CD4-positive, CD25-positive, alpha-beta regulatory T cell (primary cell): ENCODE results near the gene TAC4. TPM values are rescaled to one million over a fixed set of nuclear protein-coding genes. Genes with fewer than 3 reads are reported as not detected.

Source experiments
- ATAC-seq, 2 donors: fragments of 150-1000 bp; cut with Tn5 transposase; one replicate each; pipeline ENCODE4 v1.10.0; 2021; ENCODE audit warnings: low read depth in 2 of 2, moderate number of reproducible peaks in 2 of 2, moderate library complexity in 1 of 2
- DNase-seq, 3 donors: peaks; one replicate each; pipeline versions ENCODE4 v3.0.0 to v3.0.0-alpha.2; 2012 to 2022; ENCODE audit warnings: mixed read lengths in 1 of 3
- H3K27ac ChIP-seq: one replicate; pipeline ENCODE4 v1.7.0; 2013; ENCODE audit warnings: mild to moderate bottlenecking, low read length; ENCODE audit not compliant: insufficient read depth, poor library complexity, severe bottlenecking
- H3K27me3 ChIP-seq: one replicate; pipeline ENCODE4 v1.7.0; 2013; ENCODE audit warnings: low read length; ENCODE audit not compliant: control insufficient read depth, insufficient read depth
- H3K36me3 ChIP-seq: one replicate; pipeline ENCODE4 v1.7.0; 2013; ENCODE audit warnings: mild to moderate bottlenecking, low read length, moderate library complexity; ENCODE audit not compliant: control insufficient read depth, insufficient read depth
- H3K4me1 ChIP-seq: 2 replicates; pipeline ENCODE4 v1.7.0; 2013; ENCODE audit warnings: mild to moderate bottlenecking, low read length; ENCODE audit not compliant: insufficient read depth, control insufficient read depth, poor library complexity, severe bottlenecking
- H3K4me3 ChIP-seq: one replicate; pipeline ENCODE4 v1.7.0; 2013; ENCODE audit warnings: low read depth, mild to moderate bottlenecking, low read length, moderate library complexity
- H3K9me3 ChIP-seq, 2 experiments: 1 replicate in 1 of 2; 2 replicates in 1 of 2; pipeline ENCODE4 v1.7.0; 2013; ENCODE audit warnings: low read length in 2 of 2, mild to moderate bottlenecking in 1 of 2, moderate library complexity in 1 of 2; ENCODE audit not compliant: control insufficient read depth in 2 of 2
- H3K27ac Mint-ChIP-seq, 3 donors: one replicate each; pipeline ENCODE4 v1.8.0; 2020 to 2022; ENCODE audit warnings: mild to moderate bottlenecking in 3 of 3, mixed read lengths in 3 of 3, moderate library complexity in 2 of 3
- H3K27me3 Mint-ChIP-seq: one replicate; pipeline ENCODE4 v1.8.0; 2022; ENCODE audit warnings: mild to moderate bottlenecking, mixed read lengths
- H3K36me3 Mint-ChIP-seq: one replicate; pipeline ENCODE4 v1.8.0; 2020; ENCODE audit warnings: mixed read lengths
- H3K4me1 Mint-ChIP-seq, 4 donors: one replicate each; pipeline ENCODE4 v1.8.0; 2020 to 2022; ENCODE audit warnings: mixed read lengths in 4 of 4, mild to moderate bottlenecking in 1 of 4
- H3K4me3 Mint-ChIP-seq, 4 donors: one replicate each; pipeline ENCODE4 v1.8.0; 2020 to 2022; ENCODE audit warnings: mild to moderate bottlenecking in 4 of 4, mixed read lengths in 4 of 4, moderate library complexity in 3 of 4
- H3K9me3 Mint-ChIP-seq, 7 donors: one replicate each; pipeline ENCODE4 v1.8.0; 2020 to 2022; ENCODE audit warnings: mixed read lengths in 7 of 7, mild to moderate bottlenecking in 3 of 7, moderate library complexity in 2 of 7
- polyA plus RNA-seq, 4 donors: library from polyadenylated mRNA; unstranded; fragments of 300-500 nt; fragmentation: Illumina TruSeq; gene quantifications; one replicate each; pipeline ENCODE4 v1.2.3, GENCODE V29; 2021
- total RNA-seq: library from RNA; stranded (reverse); gene quantifications from one replicate; pipeline ENCODE4 v1.2.3, GENCODE V29; 2022

Gene TAC4
- total and polyA plus RNA-seq, 5 donors from 2014 or later, result not detected

DNA sequence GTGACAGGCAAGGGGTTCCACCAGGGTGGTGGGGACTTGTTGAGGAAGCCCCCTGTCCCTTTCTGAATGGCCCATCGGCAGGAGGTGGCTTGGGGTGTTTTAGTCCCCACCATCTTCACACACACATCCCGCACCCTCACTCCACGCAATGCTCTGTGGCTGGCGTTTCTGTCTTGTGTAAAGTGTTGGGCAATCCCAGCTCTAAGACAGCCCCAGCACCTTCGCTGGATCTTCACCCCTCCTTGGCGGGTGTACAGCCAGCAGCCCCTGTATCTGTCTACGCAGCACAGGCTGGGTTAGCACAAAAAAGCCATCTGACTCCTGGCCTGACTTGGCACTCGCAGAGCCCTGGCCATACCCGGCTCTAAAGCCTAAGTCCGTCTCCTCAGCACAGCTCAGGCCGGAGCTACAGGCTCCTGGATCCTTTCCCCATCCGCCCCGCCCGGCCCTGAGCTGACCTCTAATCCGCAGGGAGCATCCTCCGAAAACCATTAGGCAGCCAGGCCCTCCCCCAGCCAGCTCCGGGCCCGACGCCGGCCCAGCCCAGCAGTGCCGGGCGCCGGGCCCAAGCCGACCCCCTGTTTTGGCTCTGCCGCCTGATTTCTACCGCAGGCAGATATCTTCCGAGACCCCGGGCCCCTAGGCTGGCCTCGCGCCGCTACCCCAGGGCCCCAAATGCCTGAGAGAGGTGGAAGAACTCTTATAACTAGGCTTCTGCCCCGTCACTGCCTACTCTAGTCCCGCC, 42.4 kb upstream of the TAC4 start:
- H3K36me3 Mint-ChIP-seq, result no peaks in the 10 kb centered on the region
- no peaks in the 10 kb centered on the region for H3K4me1 ChIP-seq
- H3K4me3 Mint-ChIP-seq, result no peak overlapping the region
- no peak for ATAC-seq
- H3K27me3 ChIP-seq, result peaks cover 14% of the 10 kb centered on the region
- H3K27ac Mint-ChIP-seq, result no peak overlapping the region
- DNase-seq, result no peak
- no peak overlapping the region for H3K27ac ChIP-seq
- peaks cover 49% of the 10 kb centered on the region for H3K27me3 Mint-ChIP-seq
- H3K9me3 Mint-ChIP-seq, result peaks cover 0 to 2% (median 0%) of the 10 kb centered on the region in 7 donors
- no peaks in the 10 kb centered on the region for H3K4me1 Mint-ChIP-seq
- H3K4me3 ChIP-seq, result no peak overlapping the region
- no peaks in the 10 kb centered on the region for H3K36me3 ChIP-seq
- no peaks in the 10 kb centered on the region for H3K9me3 ChIP-seq

DNA sequence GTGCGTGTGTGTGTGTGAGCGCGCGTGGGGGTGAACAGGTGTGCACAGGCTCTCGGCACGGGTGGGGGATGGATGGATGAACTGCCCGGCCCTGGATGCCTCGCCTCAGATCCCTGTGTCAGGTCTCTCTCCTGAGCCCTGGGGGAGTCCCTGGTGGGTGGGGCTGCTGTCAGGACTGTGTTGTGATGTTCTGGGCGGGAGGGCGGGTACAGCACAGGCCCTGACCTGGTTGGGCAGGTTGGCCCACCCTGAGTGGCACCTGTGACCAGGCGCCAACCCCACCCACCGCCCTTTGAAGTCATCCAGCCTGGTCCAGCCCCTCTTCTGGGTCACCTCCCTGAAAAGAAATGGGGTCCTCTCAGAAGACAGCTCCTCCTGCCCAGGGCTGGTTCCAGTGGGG, 41.6 kb upstream of the TAC4 start:
- Mint-ChIP-seq H3K4me3 (no peak overlapping the region), H3K27ac (no peak overlapping the region), H3K4me1 (no peaks in the 10 kb centered on the region), H3K27me3 (peaks cover 51% of the 10 kb centered on the region), H3K36me3 (no peaks in the 10 kb centered on the region), H3K9me3 (peaks cover 0 to 2% (median 0%) of the 10 kb centered on the region in 7 donors)
- no peak overlapping the region for H3K4me3 ChIP-seq
- no peaks in the 10 kb centered on the region for H3K9me3 ChIP-seq
- ATAC-seq, result no peak
- peaks cover 14% of the 10 kb centered on the region for H3K27me3 ChIP-seq
- H3K36me3 ChIP-seq, result no peaks in the 10 kb centered on the region
- DNase-seq, result no peak
- no peaks in the 10 kb centered on the region for H3K4me1 ChIP-seq
- H3K27ac ChIP-seq, result no peak overlapping the region

DNA sequence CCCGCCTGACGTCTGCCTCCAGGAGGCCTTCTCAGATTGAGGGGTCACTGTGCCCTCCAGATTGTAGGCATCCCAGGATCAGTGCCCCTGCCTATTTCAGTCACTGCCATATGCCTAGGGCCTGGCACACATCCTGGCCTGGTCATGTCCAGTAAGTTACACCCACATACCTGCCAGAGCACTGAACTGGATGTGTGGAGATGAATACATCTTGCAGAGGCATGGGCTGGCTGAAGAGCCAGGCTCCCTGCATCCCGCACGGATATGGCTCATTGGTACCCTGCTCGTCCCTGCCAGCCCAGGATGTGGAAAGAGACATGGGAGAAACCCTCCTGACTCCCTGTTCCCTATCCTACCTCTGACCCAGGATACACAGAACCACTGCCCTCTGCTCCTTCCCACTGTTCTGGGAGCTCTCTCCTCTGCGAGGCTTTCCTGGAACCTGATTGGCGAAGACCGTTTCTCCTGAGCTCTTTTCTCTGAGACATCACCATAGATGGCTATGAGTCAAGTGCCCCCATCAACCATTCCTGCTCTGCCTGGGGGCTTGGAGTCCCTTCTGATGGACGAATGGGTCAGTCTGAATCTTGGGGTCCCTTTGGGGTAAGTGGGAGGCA, 40.0 kb upstream of the TAC4 start:
- Mint-ChIP-seq H3K4me3 (no peak overlapping the region), H3K9me3 (no peaks in the 10 kb centered on the region), H3K4me1 (no peaks in the 10 kb centered on the region), H3K27ac (no peak overlapping the region), H3K36me3 (no peaks in the 10 kb centered on the region), H3K27me3 (peaks cover 57% of the 10 kb centered on the region)
- ATAC-seq, result no peak
- peaks cover 11% of the 10 kb centered on the region for H3K27me3 ChIP-seq
- no peak overlapping the region for H3K27ac ChIP-seq
- no peaks in the 10 kb centered on the region for H3K36me3 ChIP-seq
- no peaks in the 10 kb centered on the region for H3K9me3 ChIP-seq
- H3K4me3 ChIP-seq, result no peak overlapping the region
- H3K4me1 ChIP-seq, result no peaks in the 10 kb centered on the region
- no peak for DNase-seq

DNA sequence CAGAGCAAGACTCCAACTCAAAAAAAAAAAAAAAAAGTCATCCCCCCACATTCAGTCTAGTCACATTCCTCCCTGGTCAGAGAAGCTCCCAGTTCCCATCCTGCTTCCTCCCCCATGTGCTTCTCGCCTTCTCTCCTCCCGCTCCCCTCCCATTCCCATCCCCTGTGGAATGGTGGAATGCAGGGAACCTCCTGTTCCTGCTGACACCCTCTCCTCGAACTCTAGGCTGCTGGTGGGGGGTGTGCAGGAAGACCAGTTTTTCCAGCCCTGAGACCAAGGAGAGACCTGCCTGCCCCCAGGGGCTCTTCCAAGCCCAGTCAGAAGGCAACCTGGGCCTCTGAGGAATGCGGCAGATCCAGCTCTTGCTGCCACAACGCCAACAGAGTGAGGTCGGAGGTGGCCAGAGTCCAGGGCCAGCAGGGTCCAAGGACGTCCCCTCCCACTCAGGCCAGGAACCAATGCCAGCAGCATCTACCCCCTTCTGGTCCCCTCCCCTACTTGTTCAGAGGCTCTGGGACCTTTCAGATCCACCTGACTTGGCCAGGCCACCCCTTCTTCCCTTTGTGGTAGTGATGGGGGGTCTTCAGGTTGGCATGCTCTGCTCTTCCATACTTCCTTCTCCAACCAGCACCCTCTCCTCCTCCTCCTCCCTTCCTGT, 39.3 kb upstream of the TAC4 start:
- Histone ChIP-seq H3K4me3 (no peak overlapping the region), H3K4me1 (no peaks in the 10 kb centered on the region), H3K9me3 (no peaks in the 10 kb centered on the region), H3K27ac (no peak overlapping the region), H3K27me3 (peaks cover 11% of the 10 kb centered on the region), H3K36me3 (no peaks in the 10 kb centered on the region)
- ATAC-seq (no peak), DNase-seq (no peak)
- no peaks in the 10 kb centered on the region for H3K36me3 Mint-ChIP-seq
- H3K4me3 Mint-ChIP-seq, result no peak overlapping the region
- H3K27me3 Mint-ChIP-seq, result peaks cover 59% of the 10 kb centered on the region
- H3K27ac Mint-ChIP-seq, result no peak overlapping the region
- peaks cover 0 to 2% (median 0%) of the 10 kb centered on the region in 7 donors for H3K9me3 Mint-ChIP-seq
- no peaks in the 10 kb centered on the region for H3K4me1 Mint-ChIP-seq

DNA sequence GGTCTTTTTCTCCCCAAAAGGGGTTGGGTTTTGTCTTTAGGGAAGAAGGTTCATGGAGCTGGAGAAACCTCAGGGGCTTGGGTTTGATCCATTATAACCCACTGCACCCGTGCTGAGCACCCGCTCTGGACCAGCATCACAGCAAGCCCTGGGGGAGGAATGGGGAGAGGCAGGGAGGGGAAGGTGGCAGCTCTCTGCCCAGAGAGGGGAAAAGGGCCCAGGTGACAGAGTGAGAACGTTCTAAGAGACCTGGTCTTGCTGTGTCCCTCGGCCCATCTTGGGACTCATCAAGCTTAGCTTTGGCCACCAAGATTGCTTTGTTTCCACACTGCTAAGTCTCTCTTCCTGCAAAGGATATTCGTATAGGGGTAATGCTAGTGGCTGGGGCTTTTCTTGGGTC, 38.2 kb upstream of the TAC4 start:
- Histone ChIP-seq H3K27ac (no peak overlapping the region), H3K9me3 (no peaks in the 10 kb centered on the region), H3K36me3 (no peaks in the 10 kb centered on the region), H3K27me3 (peaks cover 6% of the 10 kb centered on the region), H3K4me1 (no peaks in the 10 kb centered on the region), H3K4me3 (no peak overlapping the region)
- Mint-ChIP-seq H3K27ac (no peak overlapping the region), H3K9me3 (peaks cover 0 to 2% (median 0%) of the 10 kb centered on the region in 7 donors), H3K36me3 (no peaks in the 10 kb centered on the region), H3K4me3 (no peak overlapping the region), H3K27me3 (peaks cover 53% of the 10 kb centered on the region), H3K4me1 (no peaks in the 10 kb centered on the region)
- DNase-seq (no peak), ATAC-seq (no peak)

DNA sequence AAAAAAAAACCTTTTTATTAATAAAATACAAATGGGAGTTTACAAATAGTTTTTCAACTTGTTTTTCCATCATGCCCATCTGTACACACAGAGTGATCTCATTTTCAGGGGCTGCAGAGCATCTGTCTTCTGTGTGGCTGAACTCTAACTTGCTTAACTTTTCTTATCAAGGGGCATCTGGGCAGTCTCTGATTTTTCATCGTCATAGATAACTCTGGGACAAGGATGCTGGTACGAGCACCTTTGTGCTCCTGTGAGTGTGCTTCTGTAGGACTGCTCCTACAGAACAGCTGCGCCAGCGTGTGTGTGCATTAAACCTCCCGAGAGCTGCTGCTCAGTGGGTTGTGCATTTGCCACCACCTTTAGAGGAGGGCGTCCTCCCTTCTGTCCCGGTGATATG, 34.6 kb upstream of the TAC4 start:
- Mint-ChIP-seq H3K4me3 (no peak overlapping the region), H3K27me3 (peaks cover 66% of the 10 kb centered on the region), H3K9me3 (peaks cover 0 to 2% (median 0%) of the 10 kb centered on the region in 7 donors), H3K36me3 (no peaks in the 10 kb centered on the region), H3K27ac (peak overlapping the region in 1 of 3 donors; percentile 69), H3K4me1 (peaks cover 0 to 10% (median 3%) of the 10 kb centered on the region in 4 donors)
- H3K27ac ChIP-seq, result no peak overlapping the region
- H3K4me3 ChIP-seq, result no peak overlapping the region
- H3K27me3 ChIP-seq, result peaks cover 3% of the 10 kb centered on the region
- H3K4me1 ChIP-seq, result peaks cover 8% of the 10 kb centered on the region
- no peaks in the 10 kb centered on the region for H3K36me3 ChIP-seq
- DNase-seq (no peak), ATAC-seq (no peak)
- H3K9me3 ChIP-seq, result no peaks in the 10 kb centered on the region

DNA sequence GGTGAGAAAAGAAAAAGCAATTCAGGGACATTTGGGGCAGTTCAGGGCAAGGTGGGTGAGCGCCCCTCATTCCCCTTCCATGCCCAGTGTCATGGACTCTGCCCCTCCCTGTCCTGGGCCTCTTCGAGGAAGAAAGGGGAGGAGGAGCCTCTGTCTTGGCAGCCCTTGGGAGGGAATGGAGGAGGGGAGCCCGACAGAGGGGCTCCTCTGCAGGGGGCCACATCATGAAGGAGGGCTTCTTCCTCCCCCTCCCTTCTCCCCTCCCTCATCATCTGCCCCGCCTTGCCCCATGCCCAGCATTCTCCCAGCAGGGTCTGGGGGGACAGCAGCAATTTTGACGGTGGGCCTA, 33.2 kb upstream of the TAC4 start:
- Mint-ChIP-seq H3K36me3 (no peaks in the 10 kb centered on the region), H3K9me3 (peaks cover 0 to 2% (median 0%) of the 10 kb centered on the region in 7 donors), H3K4me3 (no peak overlapping the region), H3K27ac (no peak overlapping the region), H3K27me3 (peaks cover 58% of the 10 kb centered on the region), H3K4me1 (peaks cover 0 to 10% (median 3%) of the 10 kb centered on the region in 4 donors)
- Histone ChIP-seq H3K4me3 (no peak overlapping the region), H3K36me3 (no peaks in the 10 kb centered on the region), H3K27ac (no peak overlapping the region), H3K27me3 (peaks cover 4% of the 10 kb centered on the region), H3K4me1 (peaks cover 8% of the 10 kb centered on the region), H3K9me3 (no peaks in the 10 kb centered on the region)
- DNase-seq (no peak), ATAC-seq (no peak)
